Hepatocyte (in vitro differentiated cells): ENCODE results near the gene CYP4A11.

ENCODE experiments used
- EZH2 ChIP-seq: fragments of 200-600 bp; sonication (generic); IDR thresholded peaks from 2 replicates; pipeline ENCODE4 v1.6.1; 2016; ENCODE audit warnings: antibody characterized with exemption, mild to moderate bottlenecking, borderline replicate concordance
- EZH2phosphoT487 ChIP-seq: fragments of 200-600 bp; sonication (generic); IDR thresholded peaks from one replicate; pipeline ENCODE4 v1.6.1; 2018; ENCODE audit warnings: antibody characterized with exemption, mild to moderate bottlenecking, low read depth, moderate library complexity; ENCODE audit not compliant: unreplicated experiment, severe bottlenecking

DNA sequence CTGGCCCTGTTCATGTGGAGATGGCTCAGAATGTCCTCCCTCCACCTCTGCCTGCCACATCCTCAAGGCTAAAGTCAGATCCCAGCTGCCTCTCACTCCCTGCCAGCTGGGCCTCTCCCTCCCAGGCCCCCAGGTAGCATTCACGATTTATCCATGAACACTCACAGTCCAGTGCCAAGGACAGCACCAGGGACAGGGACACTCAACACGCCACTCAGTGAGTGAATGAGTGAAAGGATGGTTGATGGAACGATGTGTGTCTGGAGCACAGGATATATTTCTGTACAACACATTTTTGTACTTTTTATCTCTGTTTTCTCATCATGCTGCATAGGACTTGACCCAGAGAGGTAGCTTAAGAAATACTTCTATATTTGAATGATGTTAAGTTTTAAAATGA is 10.1 kb downstream of the CYP4A11 start:
- TF ChIP-seq EZH2phosphoT487 (no peak), EZH2 (no peak)
